ENCODE results near the gene CCL14. TPM values are rescaled to one million over a fixed set of nuclear protein-coding genes. Genes with fewer than 3 reads are reported as not detected.

The CCL14 gene
- total and polyA plus RNA-seq, 2 of the 13 experiments (the other 11 are each of a cell fraction or from before 2014, with no cell fraction given): 1.1 to 1.7 TPM

DNA sequence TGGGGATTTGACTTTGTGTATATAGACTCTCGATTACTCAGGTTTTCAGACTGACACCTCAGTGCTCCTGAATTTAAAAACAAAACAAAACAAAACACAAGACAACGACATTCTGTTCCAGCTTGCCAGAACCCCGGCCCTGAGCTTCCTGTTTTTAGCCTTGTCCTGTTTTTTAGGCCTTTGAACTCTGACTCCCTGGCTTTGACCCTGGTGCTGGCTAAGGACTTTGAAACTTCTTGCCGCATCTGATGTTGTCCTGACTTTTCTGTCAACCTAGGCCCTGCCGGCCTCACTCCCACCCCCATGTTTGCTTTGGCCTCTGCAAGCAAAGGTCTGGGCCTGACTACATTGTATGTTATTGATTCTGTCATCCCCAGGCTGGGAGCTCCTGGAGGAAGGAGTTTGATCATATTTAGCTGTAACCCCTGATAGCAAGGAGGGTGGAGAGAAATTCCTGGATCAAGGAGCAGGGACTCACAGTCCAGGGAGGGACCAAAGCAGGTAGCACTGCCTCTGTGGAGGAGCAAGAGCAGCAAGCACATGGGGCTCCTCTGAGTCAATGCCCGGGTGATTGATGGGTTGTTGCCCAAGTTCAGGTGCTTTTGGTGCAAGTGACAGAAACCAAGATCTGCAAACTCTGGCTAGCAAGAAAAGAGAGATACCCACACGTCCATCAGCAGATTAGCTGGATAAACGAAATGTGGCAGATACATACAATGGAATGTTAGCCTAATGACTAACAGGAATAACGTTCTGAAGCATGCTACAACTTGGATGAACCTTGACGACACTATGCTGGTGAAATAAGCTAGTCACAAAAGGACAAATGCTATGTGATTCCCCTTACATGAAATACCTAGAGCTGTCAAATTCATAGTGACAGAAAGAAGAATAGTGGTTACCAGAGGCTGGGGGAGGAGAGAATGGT, 12.9 kb downstream of the CCL14 start (continued):
- TF ChIP-seq CBX1 (IDR thresholded peaks at IDR 0.05; ENCODE audit: low read depth) (no peak), NKX3-1 (CRISPR knock-in tag; IDR thresholded peaks at IDR 0.05) (no peak), ZNF891 (CRISPR knock-in tag; IDR thresholded peaks at IDR 0.05) (no peak), ZNF577 (CRISPR knock-in tag; IDR thresholded peaks at IDR 0.05; ENCODE audit: borderline replicate concordance, low read depth) (no peak), MTA3 (CRISPR knock-in tag; IDR thresholded peaks at IDR 0.05) (no peak), ZNF737 (CRISPR knock-in tag; IDR thresholded peaks at IDR 0.05; ENCODE audit: borderline replicate concordance) (no peak), ZFP37 (CRISPR knock-in tag; IDR thresholded peaks at IDR 0.05; ENCODE audit: borderline replicate concordance) (no peak), ZNF44 (CRISPR knock-in tag; IDR thresholded peaks at IDR 0.05) (no peak), KDM1A (CRISPR knock-in tag; IDR thresholded peaks at IDR 0.05) (peak; percentile 88)
- TF ChIP-seq, protein P1, sequence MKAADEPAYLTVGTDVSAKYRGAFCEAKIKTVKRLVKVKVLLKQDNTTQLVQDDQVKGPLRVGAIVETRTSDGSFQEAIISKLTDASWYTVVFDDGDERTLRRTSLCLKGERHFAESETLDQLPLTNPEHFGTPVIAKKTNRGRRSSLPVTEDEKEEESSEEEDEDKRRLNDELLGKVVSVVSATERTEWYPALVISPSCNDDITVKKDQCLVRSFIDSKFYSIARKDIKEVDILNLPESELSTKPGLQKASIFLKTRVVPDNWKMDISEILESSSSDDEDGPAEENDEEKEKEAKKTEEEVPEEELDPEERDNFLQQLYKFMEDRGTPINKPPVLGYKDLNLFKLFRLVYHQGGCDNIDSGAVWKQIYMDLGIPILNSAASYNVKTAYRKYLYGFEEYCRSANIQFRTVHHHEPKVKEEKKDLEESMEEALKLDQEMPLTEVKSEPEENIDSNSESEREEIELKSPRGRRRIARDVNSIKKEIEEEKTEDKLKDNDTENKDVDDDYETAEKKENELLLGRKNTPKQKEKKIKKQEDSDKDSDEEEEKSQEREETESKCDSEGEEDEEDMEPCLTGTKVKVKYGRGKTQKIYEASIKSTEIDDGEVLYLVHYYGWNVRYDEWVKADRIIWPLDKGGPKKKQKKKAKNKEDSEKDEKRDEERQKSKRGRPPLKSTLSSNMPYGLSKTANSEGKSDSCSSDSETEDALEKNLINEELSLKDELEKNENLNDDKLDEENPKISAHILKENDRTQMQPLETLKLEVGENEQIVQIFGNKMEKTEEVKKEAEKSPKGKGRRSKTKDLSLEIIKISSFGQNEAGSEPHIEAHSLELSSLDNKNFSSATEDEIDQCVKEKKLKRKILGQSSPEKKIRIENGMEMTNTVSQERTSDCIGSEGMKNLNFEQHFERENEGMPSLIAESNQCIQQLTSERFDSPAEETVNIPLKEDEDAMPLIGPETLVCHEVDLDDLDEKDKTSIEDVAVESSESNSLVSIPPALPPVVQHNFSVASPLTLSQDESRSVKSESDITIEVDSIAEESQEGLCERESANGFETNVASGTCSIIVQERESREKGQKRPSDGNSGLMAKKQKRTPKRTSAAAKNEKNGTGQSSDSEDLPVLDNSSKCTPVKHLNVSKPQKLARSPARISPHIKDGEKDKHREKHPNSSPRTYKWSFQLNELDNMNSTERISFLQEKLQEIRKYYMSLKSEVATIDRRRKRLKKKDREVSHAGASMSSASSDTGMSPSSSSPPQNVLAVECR (CRISPR knock-in tag; IDR thresholded peaks at IDR 0.05; ENCODE audit: borderline replicate concordance): peak; percentile 67; the same call in 1 of the 2 replicates
- TF ChIP-seq, protein P2, sequence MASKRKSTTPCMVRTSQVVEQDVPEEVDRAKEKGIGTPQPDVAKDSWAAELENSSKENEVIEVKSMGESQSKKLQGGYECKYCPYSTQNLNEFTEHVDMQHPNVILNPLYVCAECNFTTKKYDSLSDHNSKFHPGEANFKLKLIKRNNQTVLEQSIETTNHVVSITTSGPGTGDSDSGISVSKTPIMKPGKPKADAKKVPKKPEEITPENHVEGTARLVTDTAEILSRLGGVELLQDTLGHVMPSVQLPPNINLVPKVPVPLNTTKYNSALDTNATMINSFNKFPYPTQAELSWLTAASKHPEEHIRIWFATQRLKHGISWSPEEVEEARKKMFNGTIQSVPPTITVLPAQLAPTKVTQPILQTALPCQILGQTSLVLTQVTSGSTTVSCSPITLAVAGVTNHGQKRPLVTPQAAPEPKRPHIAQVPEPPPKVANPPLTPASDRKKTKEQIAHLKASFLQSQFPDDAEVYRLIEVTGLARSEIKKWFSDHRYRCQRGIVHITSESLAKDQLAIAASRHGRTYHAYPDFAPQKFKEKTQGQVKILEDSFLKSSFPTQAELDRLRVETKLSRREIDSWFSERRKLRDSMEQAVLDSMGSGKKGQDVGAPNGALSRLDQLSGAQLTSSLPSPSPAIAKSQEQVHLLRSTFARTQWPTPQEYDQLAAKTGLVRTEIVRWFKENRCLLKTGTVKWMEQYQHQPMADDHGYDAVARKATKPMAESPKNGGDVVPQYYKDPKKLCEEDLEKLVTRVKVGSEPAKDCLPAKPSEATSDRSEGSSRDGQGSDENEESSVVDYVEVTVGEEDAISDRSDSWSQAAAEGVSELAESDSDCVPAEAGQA (IDR thresholded peaks at IDR 0.05; ENCODE audit: low read depth): 0 out of 2 replicates have a peak, but pooled peaks have one; percentile 41
- TF ChIP-seq, protein P2 (CRISPR knock-in tag; IDR thresholded peaks at IDR 0.05; ENCODE audit: borderline replicate concordance): no peak
